Measurements from ENCODE around the gene RAB6A.
A peak's percentile ranks its signal among the peaks of the same experiment; 100 is the strongest.
"Not testable (repeated sequence)": the region's sequence is repeated elsewhere in the genome, so short reads cannot be mapped to it uniquely, and the experiment has no call there.

RAB6A gene

GRCh38 chr11:73716153-73717056 is 44.5 kb downstream of the RAB6A start:
- no peak for DNase-seq

DNA sequence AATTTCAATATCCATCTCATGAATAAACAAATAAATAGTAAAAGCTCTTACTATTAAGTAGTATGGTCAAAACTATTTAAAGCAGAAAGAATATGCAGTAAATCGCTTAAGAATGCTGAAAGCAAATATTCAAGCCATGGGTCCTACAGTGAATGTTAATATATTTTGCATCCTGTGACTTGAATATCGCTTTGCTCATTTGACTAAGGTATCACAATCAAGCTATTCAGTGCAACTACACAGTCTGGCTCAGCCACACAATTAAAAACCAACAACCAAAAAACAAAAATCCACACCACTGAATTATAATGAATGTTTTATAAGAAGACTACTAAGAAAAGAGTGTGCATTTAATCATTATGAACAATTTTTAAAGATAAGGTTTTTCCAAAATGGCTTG is 45.3 kb downstream of the RAB6A start:
- DNase-seq, result no peak

DNA sequence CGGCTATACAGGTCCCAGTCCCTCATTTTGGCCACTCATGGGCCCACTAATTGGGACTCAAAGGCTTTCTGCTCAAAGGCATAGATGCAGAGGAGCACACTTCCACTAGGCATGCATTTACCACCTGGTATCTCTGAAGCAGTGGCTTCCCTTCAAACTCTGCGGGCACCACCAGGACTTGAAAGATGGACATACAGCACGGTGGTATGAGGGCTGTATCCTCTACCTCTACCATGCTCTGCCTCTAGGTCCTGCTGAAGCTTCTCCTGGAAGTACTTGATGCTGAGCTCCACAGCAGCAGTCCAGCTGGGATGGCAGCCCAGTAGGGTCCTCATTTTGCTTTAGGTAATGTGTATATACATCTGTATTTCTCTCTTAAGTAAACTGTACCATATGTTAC is 49.9 kb downstream of the RAB6A start:
- no peak for DNase-seq

GRCh38 chr11:73705053-73705452 is 55.8 kb downstream of the RAB6A start:
- DNase-seq, result no peak

DNA sequence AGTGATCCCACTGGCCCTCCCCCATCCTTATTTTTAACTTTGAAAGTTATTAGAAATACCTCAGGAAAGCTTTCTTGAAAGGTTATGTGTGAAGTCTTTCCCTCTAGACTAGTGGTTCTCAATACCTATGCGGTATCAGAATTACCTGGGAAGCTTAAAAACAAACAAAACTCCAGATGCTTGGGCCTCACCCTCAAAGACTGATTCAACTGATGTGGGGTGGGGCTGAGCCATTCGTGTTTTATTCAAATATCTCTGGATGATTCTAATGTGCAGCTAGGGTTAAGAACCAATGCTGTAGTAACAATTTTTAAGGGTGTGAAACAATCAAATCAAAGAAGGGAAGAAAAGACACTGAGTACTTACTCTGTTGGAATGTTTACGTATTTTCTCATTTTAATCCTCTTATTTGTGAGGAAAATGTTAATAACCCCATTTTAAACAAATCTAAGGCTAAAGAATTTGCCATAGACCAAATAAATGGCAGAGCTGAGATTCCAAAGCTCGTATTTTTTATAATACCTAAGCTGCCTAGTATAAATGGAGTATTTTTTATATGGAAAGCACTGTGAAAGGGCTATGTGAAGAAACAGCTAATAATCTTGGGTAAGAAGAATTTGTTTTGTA is 66.9 kb downstream of the RAB6A start:
- no peak for DNase-seq

GRCh38 chr11:73680687-73681086 is 80.2 kb downstream of the RAB6A start:
- DNase-seq, result no peak

DNA sequence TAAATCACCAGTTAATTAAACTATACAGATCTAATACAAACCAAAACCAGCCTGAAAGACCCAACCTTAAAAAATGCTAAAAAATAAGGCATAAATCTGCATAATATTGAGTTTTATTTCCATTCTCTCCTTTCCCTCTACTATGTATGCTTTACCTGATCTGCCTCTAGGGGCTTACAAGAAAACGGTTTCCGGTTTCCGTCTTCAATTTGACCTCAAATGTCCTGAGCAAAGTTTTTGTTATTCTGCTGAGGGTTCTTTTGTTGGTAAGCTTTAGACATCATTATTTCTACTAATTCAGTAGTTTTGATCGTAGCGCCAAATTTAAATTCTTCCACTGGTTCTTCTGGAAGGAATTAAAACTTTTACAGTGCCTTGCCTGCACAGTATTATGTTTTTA is 84.3 kb downstream of the RAB6A start:
- not testable (repeated sequence) for DNase-seq

GRCh38 chr11:73671701-73672100 is 89.2 kb downstream of the RAB6A start:
- no peak for DNase-seq

DNA sequence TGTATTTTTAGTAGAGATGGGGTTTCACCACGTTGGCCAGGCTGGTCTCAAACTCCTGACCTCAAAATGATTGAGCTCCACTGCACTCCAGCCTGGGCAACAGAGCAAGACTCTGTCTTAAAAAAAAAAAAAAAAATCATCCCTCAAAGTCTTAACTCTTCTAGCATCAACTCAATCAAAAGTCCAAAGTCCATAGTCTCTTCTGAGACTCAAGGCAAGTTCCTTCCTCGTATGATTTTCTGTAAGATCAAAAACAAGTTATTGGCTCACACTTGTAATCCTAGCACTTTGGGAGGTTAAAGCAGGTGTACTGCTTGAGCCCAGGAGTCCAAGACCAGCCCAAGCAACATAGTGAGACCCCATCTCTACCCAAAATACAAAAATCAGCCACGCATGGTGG is 90.1 kb downstream of the RAB6A start:
- no peak for DNase-seq

- no peak for DNase-seq
Observed at GRCh38 chr11:73667891-73668290, 93.0 kb downstream of the RAB6A start.

GRCh38 chr11:73664877-73665276 is 96.0 kb downstream of the RAB6A start:
- no peak for DNase-seq

DNA sequence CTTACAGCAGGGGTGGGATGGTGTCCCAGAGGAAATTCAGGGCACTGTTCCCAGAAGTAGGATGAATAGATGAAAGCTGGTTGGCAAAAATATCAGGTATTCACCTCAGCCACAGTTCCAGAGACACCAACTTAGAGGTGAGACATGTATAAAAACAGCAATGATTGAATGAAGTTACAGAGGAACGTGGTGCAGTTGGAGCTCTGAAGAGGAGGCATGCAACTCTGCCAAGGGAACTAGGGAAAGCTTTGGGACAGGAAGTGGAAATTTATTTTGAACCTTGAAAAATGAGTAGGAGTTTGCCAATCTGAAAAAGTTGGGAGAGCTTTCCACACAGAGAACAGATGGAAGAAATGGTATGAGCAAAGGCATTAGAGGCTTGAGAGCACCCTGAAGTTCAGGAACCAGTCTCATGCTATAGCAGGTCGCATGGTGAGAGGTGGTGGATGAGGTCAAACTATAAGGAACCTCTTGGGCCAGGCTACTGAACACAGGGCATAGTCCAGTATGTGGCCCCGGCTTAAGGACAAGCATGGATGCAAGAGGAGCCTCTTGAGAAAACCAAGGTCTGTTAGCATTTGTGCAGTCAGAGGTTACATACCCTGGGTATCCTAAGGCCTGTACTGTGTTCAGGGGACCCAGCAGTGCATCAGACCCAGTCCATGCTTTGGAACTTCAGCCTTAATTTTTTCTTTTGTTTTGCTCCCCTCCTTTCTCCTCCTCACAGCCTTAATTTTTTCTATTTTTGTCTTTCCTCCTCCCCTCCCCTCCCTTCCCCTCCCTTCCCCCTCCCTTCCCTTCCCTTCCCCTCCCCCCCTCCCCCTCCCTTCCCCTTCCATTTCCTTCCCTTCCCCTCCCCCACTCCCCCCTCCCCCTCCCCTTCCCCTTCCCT is 97.0 kb downstream of the RAB6A start:
- DNase-seq, result no peak

GRCh38 chr11:73662445-73663157 is 98.3 kb downstream of the RAB6A start:
- DNase-seq, result no peak

GRCh38 chr11:73661035-73661628 is 99.7 kb downstream of the RAB6A start:
- DNase-seq, result peak; percentile 47

DNA sequence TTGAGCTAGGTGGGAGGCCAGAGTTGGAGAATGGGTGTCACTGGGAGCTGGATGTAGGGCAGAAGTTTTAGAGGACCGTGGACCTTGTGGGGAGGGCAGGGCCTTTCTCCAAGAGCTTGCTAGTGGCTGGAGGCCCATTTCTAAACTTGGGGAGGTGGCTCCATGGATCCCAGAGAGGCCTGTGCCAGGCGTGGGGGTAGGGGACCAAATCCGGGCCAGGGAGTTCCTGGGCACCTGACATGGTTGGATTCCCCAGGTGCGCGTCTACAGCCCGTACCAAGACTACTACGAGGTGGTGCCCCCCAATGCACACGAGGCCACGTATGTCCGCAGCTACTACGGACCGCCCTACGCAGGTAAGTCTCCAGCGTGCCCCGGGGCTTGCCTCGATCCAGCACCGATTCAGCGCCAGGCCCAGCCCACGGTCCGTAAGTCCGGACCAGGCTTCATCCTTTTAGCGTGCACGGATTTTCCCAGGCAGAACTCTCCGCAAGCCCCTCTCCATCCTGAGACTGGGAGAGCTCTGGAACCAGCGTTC is 100.3 kb downstream of the RAB6A start:
- no peak for DNase-seq

- no peak for DNase-seq
Observed at GRCh38 chr11:73659961-73660360, 100.9 kb downstream of the RAB6A start.

DNA sequence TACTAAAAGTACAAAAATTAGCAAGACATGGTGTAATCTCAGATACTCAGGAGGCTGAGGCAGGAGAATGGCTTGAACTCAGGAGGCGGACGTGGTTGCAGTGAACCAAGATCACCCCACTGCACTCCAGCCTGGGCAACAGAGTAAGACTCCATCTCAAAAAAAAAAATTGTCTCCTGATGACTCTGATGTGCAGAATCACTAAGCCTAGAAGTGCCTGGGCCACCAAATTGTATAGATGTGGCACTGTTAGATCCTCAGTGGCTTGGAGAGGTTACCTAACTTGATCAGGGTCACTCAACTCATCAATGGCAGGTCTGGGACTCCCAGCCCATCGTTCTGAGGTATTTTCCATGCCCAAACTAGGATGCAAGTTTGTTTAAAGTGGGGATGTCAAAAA is 103.9 kb downstream of the RAB6A start:
- DNase-seq, result no peak

- DNase-seq, result no peak
Observed at GRCh38 chr11:73655686-73656085, 105.2 kb downstream of the RAB6A start.

DNA sequence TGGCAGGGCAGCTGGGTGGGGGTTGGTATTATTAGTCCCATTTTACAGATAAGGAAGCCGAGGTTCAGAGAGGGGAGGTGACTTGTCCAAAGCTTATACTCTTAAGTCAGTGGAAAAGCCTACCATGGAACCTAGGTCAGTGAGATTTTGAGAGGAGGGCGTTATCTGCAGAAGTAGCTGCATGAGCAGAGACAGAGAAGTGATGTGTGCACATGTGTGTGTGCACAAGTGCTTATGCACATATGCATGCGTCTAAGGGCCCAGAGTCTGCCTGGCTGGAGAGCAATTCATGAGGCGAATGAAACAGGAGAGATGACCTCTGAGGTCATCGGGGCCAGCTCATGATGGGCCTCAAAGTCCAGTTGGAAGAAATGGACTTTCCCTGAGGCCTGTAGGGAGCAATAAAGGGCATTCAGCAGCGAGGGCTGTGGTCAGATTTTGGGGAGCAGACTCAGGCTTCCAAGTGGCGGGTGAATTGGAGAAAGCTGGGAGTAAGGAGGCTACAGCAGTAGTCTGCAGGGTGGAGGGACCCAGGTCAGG is 106.3 kb downstream of the RAB6A start:
- DNase-seq, result no peak

GRCh38 chr11:73653996-73654395 is 106.9 kb downstream of the RAB6A start:
- DNase-seq, result no peak

DNA sequence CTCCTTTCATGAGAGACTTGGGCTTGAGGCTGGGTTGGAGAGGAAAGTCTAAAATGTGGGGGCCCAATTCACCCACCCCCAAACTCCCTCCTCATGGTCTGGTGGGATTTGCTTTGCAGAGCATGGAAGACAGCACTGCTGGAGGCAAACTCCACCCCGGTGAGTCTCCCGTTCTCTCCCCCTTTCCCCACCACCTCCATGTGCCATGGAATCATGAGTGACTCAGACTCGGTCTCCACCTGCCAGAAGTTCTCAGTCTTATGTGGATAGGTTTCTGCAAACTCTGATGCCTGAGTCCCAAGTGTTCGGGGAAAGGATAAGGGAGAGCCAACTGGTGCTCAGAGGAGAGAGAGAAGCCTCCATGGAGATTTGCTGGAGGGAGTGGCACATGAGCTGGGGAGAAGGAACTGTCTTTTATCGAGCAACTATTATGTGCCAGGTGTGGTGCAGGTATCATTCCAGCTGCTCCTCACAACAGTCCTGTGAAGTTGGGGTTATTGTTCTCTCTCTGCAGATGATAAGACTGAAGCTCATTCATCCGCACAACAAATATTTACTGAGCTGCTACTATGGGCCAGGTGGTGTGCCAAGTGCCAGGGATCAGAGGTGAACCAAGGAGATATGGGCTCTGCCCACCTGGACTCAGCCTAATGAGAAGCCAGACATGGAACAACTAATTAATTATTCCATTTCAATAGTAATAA is 107.9 kb downstream of the RAB6A start:
- DNase-seq, result no peak
